Measurements from ENCODE around the gene CHD5.

The CHD5 gene

DNA sequence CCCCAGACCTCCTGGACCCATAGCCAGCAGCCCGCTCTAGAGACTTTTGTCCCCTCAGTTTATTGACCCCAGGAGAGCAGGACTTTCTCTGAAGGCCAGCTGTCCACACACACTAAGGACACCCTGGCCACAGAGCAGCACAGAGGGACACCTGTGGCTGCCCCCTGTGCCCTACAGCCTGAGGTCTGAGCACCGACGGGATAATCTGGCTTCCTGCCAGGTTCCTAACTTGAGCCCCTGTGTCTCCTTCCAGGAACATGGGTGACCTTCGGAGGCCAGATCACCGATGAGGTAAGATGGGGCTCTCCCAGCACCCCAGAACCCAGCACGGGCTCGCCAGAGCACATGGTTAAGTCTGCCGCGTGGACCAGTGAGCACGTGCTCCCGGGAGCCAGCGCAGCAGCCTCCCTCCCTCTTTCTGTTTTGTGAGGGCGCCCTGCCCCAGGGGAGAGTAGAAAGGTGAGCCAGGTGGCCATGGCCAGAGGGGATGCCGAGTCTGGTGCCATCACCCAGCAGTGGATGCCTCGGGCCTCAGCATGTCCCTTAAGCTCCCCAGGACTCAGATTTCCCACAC is 106.6 kb downstream of the CHD5 start:
- no peak for ATAC-seq
- TF ChIP-seq ZFP30 (CRISPR knock-in tag; IDR thresholded peaks at IDR 0.05) (no peak), GLIS3 (CRISPR knock-in tag; IDR thresholded peaks at IDR 0.05) (no peak)
- TF ChIP-seq, protein P1, sequence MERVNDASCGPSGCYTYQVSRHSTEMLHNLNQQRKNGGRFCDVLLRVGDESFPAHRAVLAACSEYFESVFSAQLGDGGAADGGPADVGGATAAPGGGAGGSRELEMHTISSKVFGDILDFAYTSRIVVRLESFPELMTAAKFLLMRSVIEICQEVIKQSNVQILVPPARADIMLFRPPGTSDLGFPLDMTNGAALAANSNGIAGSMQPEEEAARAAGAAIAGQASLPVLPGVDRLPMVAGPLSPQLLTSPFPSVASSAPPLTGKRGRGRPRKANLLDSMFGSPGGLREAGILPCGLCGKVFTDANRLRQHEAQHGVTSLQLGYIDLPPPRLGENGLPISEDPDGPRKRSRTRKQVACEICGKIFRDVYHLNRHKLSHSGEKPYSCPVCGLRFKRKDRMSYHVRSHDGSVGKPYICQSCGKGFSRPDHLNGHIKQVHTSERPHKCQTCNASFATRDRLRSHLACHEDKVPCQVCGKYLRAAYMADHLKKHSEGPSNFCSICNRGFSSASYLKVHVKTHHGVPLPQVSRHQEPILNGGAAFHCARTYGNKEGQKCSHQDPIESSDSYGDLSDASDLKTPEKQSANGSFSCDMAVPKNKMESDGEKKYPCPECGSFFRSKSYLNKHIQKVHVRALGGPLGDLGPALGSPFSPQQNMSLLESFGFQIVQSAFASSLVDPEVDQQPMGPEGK (CRISPR knock-in tag; IDR thresholded peaks at IDR 0.05; ENCODE audit: borderline replicate concordance): no peak
- TF ChIP-seq, protein P2, sequence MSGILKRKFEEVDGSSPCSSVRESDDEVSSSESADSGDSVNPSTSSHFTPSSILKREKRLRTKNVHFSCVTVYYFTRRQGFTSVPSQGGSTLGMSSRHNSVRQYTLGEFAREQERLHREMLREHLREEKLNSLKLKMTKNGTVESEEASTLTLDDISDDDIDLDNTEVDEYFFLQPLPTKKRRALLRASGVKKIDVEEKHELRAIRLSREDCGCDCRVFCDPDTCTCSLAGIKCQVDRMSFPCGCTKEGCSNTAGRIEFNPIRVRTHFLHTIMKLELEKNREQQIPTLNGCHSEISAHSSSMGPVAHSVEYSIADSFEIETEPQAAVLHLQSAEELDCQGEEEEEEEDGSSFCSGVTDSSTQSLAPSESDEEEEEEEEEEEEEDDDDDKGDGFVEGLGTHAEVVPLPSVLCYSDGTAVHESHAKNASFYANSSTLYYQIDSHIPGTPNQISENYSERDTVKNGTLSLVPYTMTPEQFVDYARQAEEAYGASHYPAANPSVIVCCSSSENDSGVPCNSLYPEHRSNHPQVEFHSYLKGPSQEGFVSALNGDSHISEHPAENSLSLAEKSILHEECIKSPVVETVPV (CRISPR knock-in tag; IDR thresholded peaks at IDR 0.05): no peak

DNA sequence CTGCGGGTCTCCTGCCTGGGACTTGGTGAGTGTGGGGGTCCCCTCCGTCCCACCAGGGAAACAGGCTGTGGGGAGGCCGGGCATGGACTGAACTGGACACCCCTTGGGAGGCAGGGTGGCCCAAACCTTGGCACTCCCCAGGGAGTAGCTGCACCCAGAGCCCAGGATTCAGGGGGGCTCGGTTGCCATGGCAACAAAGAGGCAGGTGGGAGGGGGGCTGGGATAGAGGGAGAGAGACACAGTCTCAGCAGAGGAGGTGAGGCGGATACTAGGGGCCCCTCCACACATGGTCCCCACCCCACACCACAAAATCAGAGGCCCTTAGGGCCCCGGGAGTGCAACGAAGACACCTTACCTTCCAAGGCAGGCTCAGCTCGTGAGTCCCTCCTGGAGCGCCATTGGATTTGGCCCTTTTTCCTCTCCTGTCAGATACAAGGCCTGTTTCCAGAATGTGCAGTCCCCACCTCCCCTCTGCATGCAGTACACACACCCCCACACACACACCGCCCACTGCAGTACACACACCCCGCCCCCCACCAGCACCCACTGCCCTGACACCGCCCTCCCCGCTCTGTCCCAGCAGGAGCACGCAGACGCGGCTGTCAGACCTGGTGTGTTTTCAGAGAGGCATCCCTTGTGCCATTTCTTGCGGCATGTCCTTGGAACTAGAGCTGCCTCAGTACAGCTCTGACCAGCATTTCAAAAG is 107.2 kb downstream of the CHD5 start:
- ATAC-seq: no peak
- no peak for TF ChIP-seq ESRRG (CRISPR knock-in tag; IDR thresholded peaks at IDR 0.05)
- no peak for TF ChIP-seq ZC3H10 (CRISPR knock-in tag; IDR thresholded peaks at IDR 0.05)
- TF ChIP-seq, protein P2 (CRISPR knock-in tag; IDR thresholded peaks at IDR 0.05): no peak
- no peak for TF ChIP-seq ZNF70 (CRISPR knock-in tag; IDR thresholded peaks at IDR 0.05)
- TF ChIP-seq, protein P1 (CRISPR knock-in tag; IDR thresholded peaks at IDR 0.05; ENCODE audit: borderline replicate concordance): no peak
- no peak for TF ChIP-seq PPARA (CRISPR knock-in tag; IDR thresholded peaks at IDR 0.05; ENCODE audit: borderline replicate concordance)
- TF ChIP-seq SNAI2 (CRISPR knock-in tag; IDR thresholded peaks at IDR 0.05): no peak
- no peak for TF ChIP-seq TOX (CRISPR knock-in tag; IDR thresholded peaks at IDR 0.05; ENCODE audit: borderline replicate concordance)
- no peak for TF ChIP-seq BACH2 (CRISPR knock-in tag; IDR thresholded peaks at IDR 0.05; ENCODE audit: borderline replicate concordance)
- TF ChIP-seq, protein P3, sequence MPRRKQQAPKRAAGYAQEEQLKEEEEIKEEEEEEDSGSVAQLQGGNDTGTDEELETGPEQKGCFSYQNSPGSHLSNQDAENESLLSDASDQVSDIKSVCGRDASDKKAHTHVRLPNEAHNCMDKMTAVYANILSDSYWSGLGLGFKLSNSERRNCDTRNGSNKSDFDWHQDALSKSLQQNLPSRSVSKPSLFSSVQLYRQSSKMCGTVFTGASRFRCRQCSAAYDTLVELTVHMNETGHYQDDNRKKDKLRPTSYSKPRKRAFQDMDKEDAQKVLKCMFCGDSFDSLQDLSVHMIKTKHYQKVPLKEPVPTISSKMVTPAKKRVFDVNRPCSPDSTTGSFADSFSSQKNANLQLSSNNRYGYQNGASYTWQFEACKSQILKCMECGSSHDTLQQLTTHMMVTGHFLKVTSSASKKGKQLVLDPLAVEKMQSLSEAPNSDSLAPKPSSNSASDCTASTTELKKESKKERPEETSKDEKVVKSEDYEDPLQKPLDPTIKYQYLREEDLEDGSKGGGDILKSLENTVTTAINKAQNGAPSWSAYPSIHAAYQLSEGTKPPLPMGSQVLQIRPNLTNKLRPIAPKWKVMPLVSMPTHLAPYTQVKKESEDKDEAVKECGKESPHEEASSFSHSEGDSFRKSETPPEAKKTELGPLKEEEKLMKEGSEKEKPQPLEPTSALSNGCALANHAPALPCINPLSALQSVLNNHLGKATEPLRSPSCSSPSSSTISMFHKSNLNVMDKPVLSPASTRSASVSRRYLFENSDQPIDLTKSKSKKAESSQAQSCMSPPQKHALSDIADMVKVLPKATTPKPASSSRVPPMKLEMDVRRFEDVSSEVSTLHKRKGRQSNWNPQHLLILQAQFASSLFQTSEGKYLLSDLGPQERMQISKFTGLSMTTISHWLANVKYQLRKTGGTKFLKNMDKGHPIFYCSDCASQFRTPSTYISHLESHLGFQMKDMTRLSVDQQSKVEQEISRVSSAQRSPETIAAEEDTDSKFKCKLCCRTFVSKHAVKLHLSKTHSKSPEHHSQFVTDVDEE (CRISPR knock-in tag; IDR thresholded peaks at IDR 0.05): no peak
- TF ChIP-seq RARB (CRISPR knock-in tag; IDR thresholded peaks at IDR 0.05): no peak
- no peak for TF ChIP-seq ARNTL (CRISPR knock-in tag; IDR thresholded peaks at IDR 0.05; ENCODE audit: borderline replicate concordance, low read depth)
- no peak for TF ChIP-seq ZNF565 (CRISPR knock-in tag; conservative IDR thresholded peaks at IDR 0.05; ENCODE audit: low read depth)

DNA sequence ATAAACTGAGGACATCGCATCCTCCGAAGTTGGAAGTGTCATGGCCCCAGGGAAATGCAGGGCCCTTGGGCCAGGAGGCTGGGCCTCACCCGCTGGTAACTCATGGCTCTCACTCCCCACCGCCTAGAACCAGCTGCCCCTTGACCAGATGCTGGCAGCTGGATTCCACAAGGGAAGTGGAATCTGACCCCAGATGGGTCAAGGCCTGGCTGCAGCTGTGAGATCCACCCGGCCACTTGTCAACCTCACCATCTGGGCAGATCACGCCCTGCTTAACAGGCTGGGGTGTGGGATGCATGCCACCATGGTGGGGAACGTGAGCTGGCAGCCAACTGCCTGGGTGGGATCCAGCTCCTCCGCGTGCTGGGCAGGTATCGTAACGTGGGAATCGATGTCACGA is 108.9 kb downstream of the CHD5 start:
- ATAC-seq: no peak
- TF ChIP-seq BACH2 (CRISPR knock-in tag; IDR thresholded peaks at IDR 0.05; ENCODE audit: borderline replicate concordance) (no peak), ZNF70 (CRISPR knock-in tag; IDR thresholded peaks at IDR 0.05) (no peak), ZC3H10 (CRISPR knock-in tag; IDR thresholded peaks at IDR 0.05) (no peak), TCF4 (CRISPR knock-in tag; IDR thresholded peaks at IDR 0.05; ENCODE audit: borderline replicate concordance) (no peak), SNAI2 (CRISPR knock-in tag; IDR thresholded peaks at IDR 0.05) (no peak), ZNF8 (CRISPR knock-in tag; IDR thresholded peaks at IDR 0.05) (no peak), GLIS3 (CRISPR knock-in tag; IDR thresholded peaks at IDR 0.05) (no peak), ZNF565 (CRISPR knock-in tag; conservative IDR thresholded peaks at IDR 0.05; ENCODE audit: low read depth) (no peak), RARB (CRISPR knock-in tag; IDR thresholded peaks at IDR 0.05) (no peak), TOX (CRISPR knock-in tag; IDR thresholded peaks at IDR 0.05; ENCODE audit: borderline replicate concordance) (no peak), OSR1 (CRISPR knock-in tag; IDR thresholded peaks at IDR 0.05) (no peak), CSDC2 (CRISPR knock-in tag; IDR thresholded peaks at IDR 0.05) (no peak), ZFP3 (CRISPR knock-in tag; IDR thresholded peaks at IDR 0.05) (no peak)
- TF ChIP-seq, protein P3 (CRISPR knock-in tag; IDR thresholded peaks at IDR 0.05): no peak
- TF ChIP-seq, protein P4, sequence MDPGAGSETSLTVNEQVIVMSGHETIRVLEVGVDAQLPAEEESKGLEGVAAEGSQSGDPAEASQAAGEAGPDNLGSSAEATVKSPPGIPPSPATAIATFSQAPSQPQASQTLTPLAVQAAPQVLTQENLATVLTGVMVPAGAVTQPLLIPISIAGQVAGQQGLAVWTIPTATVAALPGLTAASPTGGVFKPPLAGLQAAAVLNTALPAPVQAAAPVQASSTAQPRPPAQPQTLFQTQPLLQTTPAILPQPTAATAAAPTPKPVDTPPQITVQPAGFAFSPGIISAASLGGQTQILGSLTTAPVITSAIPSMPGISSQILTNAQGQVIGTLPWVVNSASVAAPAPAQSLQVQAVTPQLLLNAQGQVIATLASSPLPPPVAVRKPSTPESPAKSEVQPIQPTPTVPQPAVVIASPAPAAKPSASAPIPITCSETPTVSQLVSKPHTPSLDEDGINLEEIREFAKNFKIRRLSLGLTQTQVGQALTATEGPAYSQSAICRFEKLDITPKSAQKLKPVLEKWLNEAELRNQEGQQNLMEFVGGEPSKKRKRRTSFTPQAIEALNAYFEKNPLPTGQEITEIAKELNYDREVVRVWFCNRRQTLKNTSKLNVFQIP (CRISPR knock-in tag; IDR thresholded peaks at IDR 0.05; ENCODE audit: borderline replicate concordance, low read depth): no peak

Measured in SK-N-SH treated with all-trans-retinoic acid at 6 μM for 48 hours (cell line).